Esophagus muscularis mucosa (tissue), 4 donors: ENCODE results near the gene HYCC2.

ENCODE experiments used
- EP300 ChIP-seq: sonication (generic); formaldehyde crosslinking; IDR thresholded peaks from one replicate; pipeline ENCODE4 v1.6.1; 2017; ENCODE audit warnings: antibody characterized with exemption
- POLR2A ChIP-seq: fragments of 450-650 bp; IDR thresholded peaks from one replicate; pipeline ENCODE4 v1.6.1; 2017; ENCODE audit warnings: antibody characterized with exemption, moderate library complexity, mild to moderate bottlenecking, low read depth
- TF ChIP-seq, protein P1 (sequence below), 3 experiments: fragments of 200-600 bp in 2 of 3; fragments of 450-650 bp in 1 of 3; sonication (generic) in 2 of 3; IDR thresholded peaks; one replicate each; pipeline ENCODE4 v1.5.1; 2017 to 2019; ENCODE audit warnings: antibody characterized with exemption in 3 of 3, mild to moderate bottlenecking in 2 of 3, moderate library complexity in 1 of 3

DNA sequence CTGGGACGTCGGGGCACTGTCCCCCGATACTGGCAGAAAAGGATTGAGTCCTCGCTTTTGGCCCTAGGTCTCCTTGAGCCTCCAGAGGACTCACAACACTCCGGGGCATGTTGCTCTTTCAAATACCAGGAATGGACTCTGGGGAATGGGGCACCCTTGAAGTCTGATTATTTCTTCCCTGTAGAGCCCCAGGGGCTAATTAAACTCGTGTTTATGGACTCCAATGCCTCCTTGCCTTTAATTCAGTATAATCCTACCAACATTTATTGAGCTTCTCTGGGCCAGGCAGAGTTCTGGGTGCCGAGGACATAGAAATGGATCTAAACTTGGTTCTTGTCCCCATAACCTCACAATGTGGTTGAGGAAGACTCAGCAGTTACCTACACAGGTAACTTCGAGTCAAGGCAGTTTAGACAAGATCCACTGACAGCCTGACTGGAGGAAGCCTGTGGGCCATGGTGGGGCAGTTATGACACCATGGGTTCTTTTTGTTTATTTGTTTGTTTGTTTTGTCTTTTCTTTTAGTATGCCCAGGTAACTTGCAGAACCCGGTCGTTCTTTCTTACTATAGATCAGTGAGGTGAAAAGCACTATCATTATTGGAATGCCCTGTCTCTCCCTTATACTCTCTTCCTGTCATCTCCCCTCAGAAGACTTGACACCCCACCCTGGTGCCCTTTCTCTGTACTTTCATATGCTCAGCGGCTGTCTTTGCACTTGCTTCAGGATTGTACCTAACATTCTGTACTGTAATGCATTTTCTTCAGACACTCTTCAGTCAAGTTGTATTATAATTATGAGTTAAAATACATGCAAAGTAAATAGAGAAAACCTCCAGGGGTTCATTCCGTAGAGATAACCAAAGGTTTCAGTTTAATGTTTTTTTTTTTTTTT, 47.7 kb upstream of the HYCC2 start:
- TF ChIP-seq POLR2A: no peak
- TF ChIP-seq, protein P1, sequence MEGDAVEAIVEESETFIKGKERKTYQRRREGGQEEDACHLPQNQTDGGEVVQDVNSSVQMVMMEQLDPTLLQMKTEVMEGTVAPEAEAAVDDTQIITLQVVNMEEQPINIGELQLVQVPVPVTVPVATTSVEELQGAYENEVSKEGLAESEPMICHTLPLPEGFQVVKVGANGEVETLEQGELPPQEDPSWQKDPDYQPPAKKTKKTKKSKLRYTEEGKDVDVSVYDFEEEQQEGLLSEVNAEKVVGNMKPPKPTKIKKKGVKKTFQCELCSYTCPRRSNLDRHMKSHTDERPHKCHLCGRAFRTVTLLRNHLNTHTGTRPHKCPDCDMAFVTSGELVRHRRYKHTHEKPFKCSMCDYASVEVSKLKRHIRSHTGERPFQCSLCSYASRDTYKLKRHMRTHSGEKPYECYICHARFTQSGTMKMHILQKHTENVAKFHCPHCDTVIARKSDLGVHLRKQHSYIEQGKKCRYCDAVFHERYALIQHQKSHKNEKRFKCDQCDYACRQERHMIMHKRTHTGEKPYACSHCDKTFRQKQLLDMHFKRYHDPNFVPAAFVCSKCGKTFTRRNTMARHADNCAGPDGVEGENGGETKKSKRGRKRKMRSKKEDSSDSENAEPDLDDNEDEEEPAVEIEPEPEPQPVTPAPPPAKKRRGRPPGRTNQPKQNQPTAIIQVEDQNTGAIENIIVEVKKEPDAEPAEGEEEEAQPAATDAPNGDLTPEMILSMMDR (IDR thresholded peaks at IDR 0.05): no peak
- no peak for TF ChIP-seq EP300
